ENCODE results near the gene USP47. TPM values are rescaled to one million over a fixed set of nuclear protein-coding genes. Genes with fewer than 3 reads are reported as not detected.

USP47 gene
- total RNA-seq, 1 donor from 2014 or later = 81.5 TPM

DNA sequence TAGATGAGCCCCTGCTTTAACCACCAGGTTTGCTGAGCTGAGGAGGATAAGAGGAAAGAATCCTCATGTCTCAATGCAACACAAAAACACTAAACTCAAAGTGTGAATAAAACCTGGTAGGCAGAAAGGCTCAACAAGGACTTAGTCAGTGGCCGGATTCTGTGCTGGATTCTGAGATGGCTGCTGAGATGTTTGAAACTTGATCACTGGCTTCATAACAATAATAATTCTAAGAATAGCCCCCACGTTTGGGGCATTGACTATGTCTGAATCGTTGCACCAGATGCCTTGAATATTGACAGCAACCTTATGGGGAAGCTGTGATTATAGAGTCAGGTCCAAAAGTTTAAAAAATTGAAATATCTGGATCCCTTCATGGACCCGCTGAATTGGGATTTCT lies 162.0 kb downstream of the USP47 start:
- H3K4me1 Mint-ChIP-seq (ENCODE audit: low read depth) = peaks cover 13% of the 10 kb centered on the region
- H3K4me3 Mint-ChIP-seq (ENCODE audit: low read depth) = no peak overlapping the region
- TF ChIP-seq CTCF (IDR thresholded peaks at IDR 0.05; ENCODE audit: unreplicated experiment) = no peak
- H3K27me3 Mint-ChIP-seq = peaks cover 10% of the 10 kb centered on the region
- H3K9me3 Mint-ChIP-seq (ENCODE audit: low read depth) = no peaks in the 10 kb centered on the region
- H3K27ac Mint-ChIP-seq = no peak overlapping the region
- H3K36me3 Mint-ChIP-seq (ENCODE audit: insufficient read depth) = peaks cover 15% of the 10 kb centered on the region
- no peak for DNase-seq (ENCODE audit: low spot score, unreplicated experiment)

GRCh38 chr11:12005061-12005460 lies 163.3 kb downstream of the USP47 start:
- H3K27ac Mint-ChIP-seq = no peak overlapping the region
- peaks cover 9% of the 10 kb centered on the region for H3K36me3 Mint-ChIP-seq (ENCODE audit: insufficient read depth)
- peaks cover 10% of the 10 kb centered on the region for H3K27me3 Mint-ChIP-seq
- no peak overlapping the region for H3K4me3 Mint-ChIP-seq (ENCODE audit: low read depth)
- DNase-seq (ENCODE audit: low spot score, unreplicated experiment) = no peak
- no peak for TF ChIP-seq CTCF (IDR thresholded peaks at IDR 0.05; ENCODE audit: unreplicated experiment)
- H3K9me3 Mint-ChIP-seq (ENCODE audit: low read depth) = no peaks in the 10 kb centered on the region
- H3K4me1 Mint-ChIP-seq (ENCODE audit: low read depth) = peaks cover 16% of the 10 kb centered on the region

GRCh38 chr11:12005476-12005875 lies 163.7 kb downstream of the USP47 start:
- Mint-ChIP-seq H3K27ac (no peak overlapping the region), H3K36me3 (ENCODE audit: insufficient read depth) (peaks cover 9% of the 10 kb centered on the region), H3K4me1 (ENCODE audit: low read depth) (peaks cover 16% of the 10 kb centered on the region), H3K4me3 (ENCODE audit: low read depth) (no peak overlapping the region), H3K9me3 (ENCODE audit: low read depth) (no peaks in the 10 kb centered on the region), H3K27me3 (peaks cover 11% of the 10 kb centered on the region)
- DNase-seq (ENCODE audit: low spot score, unreplicated experiment) = no peak
- no peak for TF ChIP-seq CTCF (IDR thresholded peaks at IDR 0.05; ENCODE audit: unreplicated experiment)

- H3K36me3 Mint-ChIP-seq (ENCODE audit: insufficient read depth) = peaks cover 9% of the 10 kb centered on the region
- no peak overlapping the region for H3K27ac Mint-ChIP-seq
- no peak for DNase-seq (ENCODE audit: low spot score, unreplicated experiment)
- H3K4me3 Mint-ChIP-seq (ENCODE audit: low read depth) = no peak overlapping the region
- peaks cover 6% of the 10 kb centered on the region for H3K4me1 Mint-ChIP-seq (ENCODE audit: low read depth)
- no peaks in the 10 kb centered on the region for H3K9me3 Mint-ChIP-seq (ENCODE audit: low read depth)
- peaks cover 16% of the 10 kb centered on the region for H3K27me3 Mint-ChIP-seq
- no peak for TF ChIP-seq CTCF (IDR thresholded peaks at IDR 0.05; ENCODE audit: unreplicated experiment)
These were observed 164.9 kb downstream of the USP47 start for GRCh38 chr11:12006552-12007229.

DNA sequence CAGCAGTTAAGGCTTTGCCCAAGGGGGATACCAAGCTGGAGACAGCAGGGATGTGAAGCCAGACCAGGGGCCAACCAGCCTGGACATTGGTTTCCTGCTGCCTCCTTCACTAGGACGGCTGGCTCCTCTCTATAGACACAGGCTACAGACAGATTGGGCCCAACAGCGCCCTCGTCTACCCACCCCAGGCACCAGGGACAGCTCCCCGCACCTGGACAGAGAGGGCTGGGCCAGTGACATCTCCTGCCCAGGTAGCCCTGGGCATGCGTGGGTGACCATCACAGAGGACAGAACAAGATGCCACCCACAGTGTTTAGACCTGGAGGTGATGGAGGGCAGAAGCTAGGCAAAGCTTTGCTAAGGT lies 165.4 kb downstream of the USP47 start:
- H3K4me1 Mint-ChIP-seq (ENCODE audit: low read depth) = peaks cover 6% of the 10 kb centered on the region
- DNase-seq (ENCODE audit: low spot score, unreplicated experiment) = no peak
- H3K27ac Mint-ChIP-seq = no peak overlapping the region
- H3K27me3 Mint-ChIP-seq = peaks cover 16% of the 10 kb centered on the region
- peak overlapping the region; percentile 75 for H3K4me3 Mint-ChIP-seq (ENCODE audit: low read depth)
- H3K36me3 Mint-ChIP-seq (ENCODE audit: insufficient read depth) = peaks cover 9% of the 10 kb centered on the region
- no peak for TF ChIP-seq CTCF (IDR thresholded peaks at IDR 0.05; ENCODE audit: unreplicated experiment)
- no peaks in the 10 kb centered on the region for H3K9me3 Mint-ChIP-seq (ENCODE audit: low read depth)
